Gastroesophageal sphincter (tissue), 4 donors: ENCODE data around the gene BAHCC1. TPM values are rescaled to one million over a fixed set of nuclear protein-coding genes. Genes with fewer than 3 reads are reported as not detected.
A peak's percentile ranks its signal among the peaks of the same experiment; 100 is the strongest.

ENCODE experiments used
- ATAC-seq: fragments of 150-250 bp; one replicate; pipeline ENCODE4 v1.9.1; 2016; ENCODE audit warnings: mild to moderate bottlenecking, moderate library complexity
- H3K27ac ChIP-seq, 4 donors: fragments of 200-600 bp; sonication (generic) in 3 of 4; 1 replicate in 3 of 4; 2 replicates in 1 of 4; pipeline ENCODE4 v1.5.1; 2016 to 2019
- H3K27me3 ChIP-seq: fragments of 200-600 bp; sonication (generic); one replicate; pipeline ENCODE4 v1.5.1; 2019
- H3K36me3 ChIP-seq, 2 donors: fragments of 200-600 bp; sonication (generic); one replicate each; pipeline ENCODE4 v1.5.1; 2019; ENCODE audit warnings: control low read depth in 1 of 2
- H3K4me1 ChIP-seq, 3 donors: fragments of 200-600 bp; sonication (generic); 1 replicate in 2 of 3; 2 replicates in 1 of 3; pipeline ENCODE4 v1.5.1; 2016 to 2019; ENCODE audit warnings: control low read depth in 2 of 3
- H3K4me3 ChIP-seq, 2 donors: fragments of 200-600 bp; sonication (generic); one replicate each; pipeline ENCODE4 v1.5.1; 2019; ENCODE audit warnings: mild to moderate bottlenecking in 1 of 2, moderate library complexity in 1 of 2
- H3K9me3 ChIP-seq, 3 donors: fragments of 200-600 bp; sonication (generic); one replicate each; pipeline ENCODE4 v1.5.1; 2017 to 2019; ENCODE audit warnings: control low read depth in 2 of 3
- EP300 ChIP-seq: sonication (generic); formaldehyde crosslinking; IDR thresholded peaks from one replicate; pipeline ENCODE4 v1.6.1; 2017; ENCODE audit warnings: antibody characterized with exemption, mild to moderate bottlenecking
- POLR2A ChIP-seq, 2 donors: fragments of 450-650 bp; IDR thresholded peaks; one replicate each; pipeline ENCODE4 v1.6.1; 2017; ENCODE audit warnings: antibody characterized with exemption in 2 of 2, mild to moderate bottlenecking in 2 of 2, moderate library complexity in 1 of 2
- POLR2AphosphoS5 ChIP-seq: sonication (generic); formaldehyde crosslinking; IDR thresholded peaks from one replicate; pipeline ENCODE4 v1.6.1; 2017; ENCODE audit warnings: antibody characterized with exemption
- WGBS, 2 donors: methylation state at CpG; one replicate each; pipeline ENCODE4 v1.1.5; 2018; ENCODE audit warnings: low coverage in 1 of 2; 5-methylcytosine and 5-hydroxymethylcytosine counted together
- total RNA-seq, 4 donors: library from RNA; depleted of rRNA; stranded (reverse); fragments of >200 nt; gene quantifications; one replicate each; pipeline ENCODE4 v1.1.0, GENCODE V29; 2016
- TF ChIP-seq, protein P1 (sequence below), 4 experiments: fragments of 200-600 bp in 2 of 4; fragments of 450-650 bp in 2 of 4; sonication (generic) in 1 of 4; IDR thresholded peaks; one replicate each; pipeline ENCODE4 v1.5.1; 2017 to 2019; ENCODE audit warnings: antibody characterized with exemption in 4 of 4, mild to moderate bottlenecking in 2 of 4, moderate library complexity in 2 of 4

BAHCC1 gene
- total RNA-seq, 4 donors from 2014 or later: 17.5 to 34.3 (median 19.5) TPM

GRCh38 chr17:81468770-81469121, 73.5 kb downstream of the BAHCC1 start:
- Histone ChIP-seq H3K4me1 (no peaks in the 10 kb centered on the region), H3K9me3 (no peaks in the 10 kb centered on the region), H3K36me3 (peaks cover 0 to 18% of the 10 kb centered on the region in 2 donors), H3K4me3 (no peak overlapping the region), H3K27me3 (no peaks in the 10 kb centered on the region), H3K27ac (no peak overlapping the region)
- 78 to 82% methylated on average over 3 to 11 of the region's 18 CpGs for WGBS, 2 donors
- no peak for ATAC-seq
- TF ChIP-seq, protein P1, sequence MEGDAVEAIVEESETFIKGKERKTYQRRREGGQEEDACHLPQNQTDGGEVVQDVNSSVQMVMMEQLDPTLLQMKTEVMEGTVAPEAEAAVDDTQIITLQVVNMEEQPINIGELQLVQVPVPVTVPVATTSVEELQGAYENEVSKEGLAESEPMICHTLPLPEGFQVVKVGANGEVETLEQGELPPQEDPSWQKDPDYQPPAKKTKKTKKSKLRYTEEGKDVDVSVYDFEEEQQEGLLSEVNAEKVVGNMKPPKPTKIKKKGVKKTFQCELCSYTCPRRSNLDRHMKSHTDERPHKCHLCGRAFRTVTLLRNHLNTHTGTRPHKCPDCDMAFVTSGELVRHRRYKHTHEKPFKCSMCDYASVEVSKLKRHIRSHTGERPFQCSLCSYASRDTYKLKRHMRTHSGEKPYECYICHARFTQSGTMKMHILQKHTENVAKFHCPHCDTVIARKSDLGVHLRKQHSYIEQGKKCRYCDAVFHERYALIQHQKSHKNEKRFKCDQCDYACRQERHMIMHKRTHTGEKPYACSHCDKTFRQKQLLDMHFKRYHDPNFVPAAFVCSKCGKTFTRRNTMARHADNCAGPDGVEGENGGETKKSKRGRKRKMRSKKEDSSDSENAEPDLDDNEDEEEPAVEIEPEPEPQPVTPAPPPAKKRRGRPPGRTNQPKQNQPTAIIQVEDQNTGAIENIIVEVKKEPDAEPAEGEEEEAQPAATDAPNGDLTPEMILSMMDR (IDR thresholded peaks at IDR 0.05): no peak
- TF ChIP-seq POLR2AphosphoS5 (no peak), POLR2A (IDR thresholded peaks at IDR 0.05) (no peak), EP300 (no peak)

DNA sequence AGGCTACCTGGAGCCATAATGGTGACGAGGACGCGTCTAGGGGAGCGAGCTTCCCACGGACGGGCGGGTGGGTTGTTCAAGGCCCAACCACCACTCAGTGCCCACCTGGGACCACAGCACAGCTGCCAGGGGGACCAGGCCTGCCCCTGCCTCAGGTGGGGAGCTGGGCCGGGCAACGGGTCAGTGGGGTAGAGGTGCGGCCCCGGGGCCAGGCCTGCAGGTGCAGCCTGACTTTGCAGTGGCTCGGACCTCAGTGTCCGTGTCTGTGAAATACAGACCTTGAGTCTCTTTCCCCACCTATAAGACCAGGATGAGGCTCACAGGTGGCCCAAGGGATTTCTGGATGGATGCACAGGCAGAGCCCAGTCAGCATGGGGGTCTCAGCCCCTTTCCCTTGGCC, 74.0 kb downstream of the BAHCC1 start:
- Histone ChIP-seq H3K4me3 (no peak overlapping the region), H3K9me3 (no peaks in the 10 kb centered on the region), H3K36me3 (peaks cover 0 to 14% of the 10 kb centered on the region in 2 donors), H3K4me1 (no peaks in the 10 kb centered on the region), H3K27me3 (no peaks in the 10 kb centered on the region), H3K27ac (no peak overlapping the region)
- TF ChIP-seq POLR2A (IDR thresholded peaks at IDR 0.05): no peak
- TF ChIP-seq, protein P1 (IDR thresholded peaks at IDR 0.05): no peak
- no peak for TF ChIP-seq EP300
- no peak for TF ChIP-seq POLR2AphosphoS5
- ATAC-seq: no peak
- no CpG with 5 or more reads among the region's 13 CpGs for WGBS, 2 donors

DNA sequence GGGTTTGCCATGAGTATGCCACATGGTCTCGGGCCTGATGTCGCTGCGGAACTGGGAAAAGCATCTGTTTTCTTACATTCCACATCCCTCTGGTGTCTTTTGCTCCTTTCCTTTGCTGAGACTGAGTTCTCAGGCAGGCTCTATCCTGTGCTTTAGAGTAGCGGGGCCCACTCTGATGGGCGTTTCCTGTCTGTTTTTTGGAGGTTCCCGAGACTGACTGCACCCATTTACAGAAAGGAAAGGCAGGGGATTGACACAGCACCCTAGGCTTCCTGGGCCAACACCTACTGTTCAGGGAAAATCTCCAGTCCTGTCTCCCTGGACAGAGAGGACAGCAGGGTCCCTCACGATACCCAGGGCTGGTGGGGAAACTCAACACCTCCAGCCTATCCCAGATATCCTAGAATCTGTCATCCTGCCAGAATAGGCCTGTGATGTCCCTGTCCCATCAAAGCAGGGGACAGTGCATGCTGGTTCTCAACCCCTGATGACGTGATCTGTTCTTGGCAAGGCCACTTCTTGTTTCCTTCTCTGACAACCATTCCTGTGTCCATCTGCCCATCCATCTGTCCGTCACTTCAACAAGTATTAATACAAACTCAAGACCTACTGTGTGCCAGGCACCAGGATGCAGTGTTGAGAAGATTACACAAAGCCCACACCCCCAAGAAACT, 75.2 kb downstream of the BAHCC1 start:
- H3K4me3 ChIP-seq: no peak overlapping the region
- H3K4me1 ChIP-seq: no peaks in the 10 kb centered on the region
- TF ChIP-seq EP300 (no peak), POLR2AphosphoS5 (no peak), POLR2A (IDR thresholded peaks at IDR 0.05) (no peak)
- TF ChIP-seq, protein P1 (IDR thresholded peaks at IDR 0.05): no peak
- no peak for ATAC-seq
- H3K36me3 ChIP-seq: peaks cover 0 to 7% of the 10 kb centered on the region in 2 donors
- H3K9me3 ChIP-seq: no peaks in the 10 kb centered on the region
- H3K27ac ChIP-seq: peak overlapping the region in 1 of 4 donors; percentile 39
- no peaks in the 10 kb centered on the region for H3K27me3 ChIP-seq
- 71 to 76% methylated on average over 2 to 7 of the region's 9 CpGs for WGBS, 2 donors

GRCh38 chr17:81470944-81471817, 75.9 kb downstream of the BAHCC1 start:
- H3K27ac ChIP-seq: peak overlapping the region in 3 of 4 donors; percentile 26 to 41 (median 39)
- H3K4me3 ChIP-seq: no peak overlapping the region
- no peaks in the 10 kb centered on the region for H3K4me1 ChIP-seq
- H3K9me3 ChIP-seq: no peaks in the 10 kb centered on the region
- peaks cover 0 to 4% of the 10 kb centered on the region in 2 donors for H3K36me3 ChIP-seq
- ATAC-seq: no peak
- no peaks in the 10 kb centered on the region for H3K27me3 ChIP-seq
- WGBS, 2 donors: 67 to 73% methylated on average over 3 to 7 of the region's 14 CpGs
- TF ChIP-seq POLR2AphosphoS5 (no peak), EP300 (no peak), POLR2A (IDR thresholded peaks at IDR 0.05) (no peak)
- TF ChIP-seq, protein P1 (IDR thresholded peaks at IDR 0.05): no peak
